Measurements from ENCODE around the gene TXNIP.
"Not testable (repeated sequence)": the region's sequence is repeated elsewhere in the genome, so short reads cannot be mapped to it uniquely, and the experiment has no call there.

The TXNIP gene
- total RNA-seq: 2,569 reads per million, percentile 100 among the genes with 10 or more reads in this experiment

DNA sequence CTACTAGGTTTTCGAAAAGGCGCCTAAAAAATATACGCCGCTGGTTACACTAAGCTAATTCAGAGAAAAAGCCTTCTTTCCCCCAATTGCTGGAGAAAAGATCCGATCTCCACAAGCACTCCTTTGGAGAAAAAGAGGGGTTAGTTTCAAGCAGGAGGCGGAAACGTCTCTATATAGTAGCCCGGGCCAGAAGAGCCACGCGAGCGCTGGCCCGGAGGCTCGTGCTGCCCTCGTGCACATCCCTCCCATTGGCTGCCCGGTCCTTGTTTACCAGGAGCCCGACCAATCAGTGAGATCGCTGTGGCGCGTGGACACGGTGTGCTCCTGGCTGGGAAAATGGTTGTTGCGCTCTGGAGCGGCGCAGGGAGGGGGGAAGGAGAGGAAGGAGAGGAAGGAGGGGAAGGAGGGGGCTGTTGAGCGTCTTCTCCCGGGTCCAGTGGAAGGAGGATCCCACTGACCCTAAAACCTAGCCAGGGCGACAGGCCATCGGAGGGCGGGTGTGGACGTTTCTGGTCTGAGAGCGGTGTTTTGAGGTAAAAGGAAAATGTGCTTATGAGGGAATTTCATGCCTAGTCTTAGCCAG lies at the start of gene TXNIP:
Gene TXNIP (minus strand): TSS at position 147 of the 583 bp plus-strand sequence. CDS start 313 bp downstream, outside the sequence.
- DNase-seq: peak; percentile 89

DNA sequence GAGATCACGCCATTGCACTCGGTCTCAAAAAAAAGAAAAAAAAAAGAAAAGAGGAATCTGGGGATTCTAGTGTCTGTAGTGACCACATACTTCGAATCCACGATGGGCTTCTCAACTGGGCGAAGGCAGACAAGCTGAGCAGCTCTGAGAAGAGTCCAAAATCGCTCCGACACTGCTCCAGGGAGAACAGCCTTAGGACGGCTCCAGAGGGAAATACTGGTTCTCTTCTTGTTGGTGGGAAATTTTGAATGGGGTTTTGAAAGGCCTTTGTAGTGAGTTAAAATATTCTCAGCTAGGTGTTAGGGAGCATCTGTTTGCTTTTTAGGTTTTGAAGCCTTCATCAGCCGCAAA lies 43.4 kb upstream of the TXNIP start:
- no peak for DNase-seq

- peak; percentile 52 for DNase-seq
These were observed 40.7 kb upstream of the TXNIP start for GRCh38 chr1:146036965-146037646.

- no peak for DNase-seq
These were observed 40.0 kb upstream of the TXNIP start for GRCh38 chr1:146036241-146036964.

DNA sequence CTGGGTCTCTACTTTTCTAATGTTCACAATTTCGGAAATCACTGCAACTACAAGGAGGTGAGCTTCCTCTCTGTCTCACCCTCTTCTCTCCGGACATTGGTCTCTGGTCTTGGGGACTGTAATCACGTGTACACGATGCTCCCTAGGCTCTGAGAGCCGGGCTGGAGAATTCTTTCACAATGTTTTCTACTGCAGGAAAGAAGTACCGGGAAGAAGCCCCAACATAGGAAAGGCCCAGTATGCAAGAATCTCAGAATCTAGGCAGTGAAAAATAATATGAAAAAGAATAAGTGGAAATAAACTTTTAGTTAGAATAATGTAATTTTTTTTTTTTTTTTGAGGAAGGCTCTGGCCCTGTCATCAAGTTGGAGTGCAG lies 38.7 kb upstream of the TXNIP start:
- no peak for DNase-seq

GRCh38 chr1:146032631-146033219 lies 36.3 kb upstream of the TXNIP start:
- no peak for DNase-seq

- DNase-seq: no peak
These were observed 35.1 kb upstream of the TXNIP start for GRCh38 chr1:146031476-146031875.

DNA sequence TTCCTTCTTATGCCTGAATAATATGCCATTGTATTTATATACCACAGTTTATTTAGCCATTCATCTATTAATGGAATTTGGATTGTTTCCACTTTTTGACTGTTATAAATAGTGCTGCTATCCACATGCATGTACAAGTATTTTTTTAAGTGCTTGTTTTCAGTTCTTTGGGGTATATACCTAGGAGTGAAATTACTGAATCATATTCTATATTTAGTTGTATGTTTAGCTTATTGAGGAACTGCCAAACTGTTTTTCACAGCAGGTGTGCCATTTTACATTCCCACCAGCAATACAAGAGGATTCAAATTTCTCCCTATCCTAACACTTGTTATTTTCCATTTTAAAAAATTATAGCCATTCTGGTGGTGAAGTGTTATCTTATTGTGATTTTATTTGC lies 32.7 kb upstream of the TXNIP start:
- no peak for DNase-seq

DNA sequence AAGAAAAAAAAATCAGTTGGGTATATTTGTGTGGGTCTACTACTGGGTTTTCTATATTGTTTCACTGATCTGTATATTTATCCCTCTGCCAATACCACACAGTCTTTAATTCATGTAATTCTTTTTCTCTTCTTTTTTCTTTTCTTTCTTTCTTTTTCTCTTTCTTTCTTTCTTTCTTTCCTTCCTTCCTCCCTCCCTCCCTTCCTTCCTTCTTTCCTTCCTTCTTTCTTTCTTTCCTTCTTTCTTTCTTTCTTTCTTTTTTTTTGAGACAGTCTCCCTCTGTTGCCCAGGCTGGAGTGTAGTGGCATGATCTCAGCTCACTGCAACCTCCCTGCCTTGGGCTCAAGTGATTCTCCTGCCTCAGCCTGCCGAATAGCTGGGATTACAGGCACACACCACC lies 30.3 kb upstream of the TXNIP start:
- DNase-seq: not testable (repeated sequence)

DNA sequence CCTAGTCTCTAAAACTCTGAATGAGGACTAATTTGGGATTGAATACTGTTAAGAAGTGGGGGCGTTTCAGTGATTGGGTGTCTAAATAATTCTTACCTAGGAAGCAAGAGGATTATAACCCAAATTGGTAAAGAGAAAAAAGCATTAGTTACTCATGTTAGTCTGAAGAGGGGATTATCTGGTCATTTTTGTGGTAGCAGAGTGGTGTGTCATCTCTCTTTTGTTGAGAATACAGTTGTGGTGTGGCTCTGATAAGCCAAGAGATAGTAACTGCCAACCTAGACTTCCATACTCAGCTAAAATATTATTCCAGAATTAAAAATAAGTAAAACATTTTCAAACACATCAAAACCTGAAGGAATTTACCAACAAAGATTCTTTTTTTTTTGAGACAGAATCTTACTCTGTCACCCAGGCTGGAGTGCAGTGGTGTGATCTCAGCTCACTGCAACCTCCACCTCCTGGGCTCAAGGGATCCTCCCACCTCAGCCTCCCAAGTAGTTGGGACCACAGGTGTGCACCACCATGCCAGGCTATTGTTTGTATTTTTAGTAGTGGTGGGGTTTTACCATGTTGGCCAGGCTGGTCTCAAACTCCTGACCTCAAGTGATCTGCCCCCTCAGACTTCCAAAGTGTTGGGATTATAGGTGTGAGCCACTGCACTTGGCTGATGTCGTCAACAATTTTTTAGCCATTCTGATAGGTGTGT lies 29.6 kb upstream of the TXNIP start:
- DNase-seq: not testable (repeated sequence)

DNA sequence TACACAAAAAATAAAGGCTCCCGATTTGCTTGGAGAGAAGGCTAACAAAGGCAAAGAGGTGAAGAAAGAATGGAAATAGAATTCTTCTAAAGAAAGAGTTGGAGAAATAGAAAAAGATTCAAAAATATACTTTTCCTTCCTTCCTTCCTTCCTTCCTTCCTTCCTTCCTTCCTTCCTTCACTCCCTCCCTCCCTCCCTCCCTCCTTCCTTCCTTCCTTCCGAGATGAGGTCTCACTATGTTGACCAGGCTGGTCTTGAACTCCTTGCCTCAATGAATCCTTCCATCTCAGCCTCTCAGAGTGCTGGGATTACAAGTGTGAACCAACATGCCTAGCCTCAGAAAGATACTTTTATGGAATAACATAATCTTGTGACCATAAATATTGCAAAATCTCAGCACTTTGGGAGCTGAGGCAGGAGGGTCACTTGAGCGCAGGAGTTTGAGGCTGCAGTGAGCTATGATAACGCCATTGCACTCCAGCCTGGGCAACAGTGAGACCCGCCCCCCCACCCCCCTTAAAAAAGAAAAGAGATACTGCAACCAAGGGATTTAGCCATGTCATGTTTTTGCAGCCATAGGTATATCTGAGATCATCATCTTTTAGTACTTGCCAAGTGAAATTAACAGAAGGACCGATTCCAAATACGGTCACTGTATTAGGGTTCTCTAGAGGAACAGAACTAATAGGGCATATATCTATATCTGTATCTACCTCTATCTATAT lies 26.2 kb upstream of the TXNIP start:
- DNase-seq: no peak

- DNase-seq: no peak
These were observed 25.4 kb upstream of the TXNIP start, which contains the start of gene HJV for GRCh38 chr1:146021622-146022402. Gene HJV (minus strand): TSS chr1:146021735. CDS start chr1:146020231, 1,504 bp downstream.

GRCh38 chr1:146021050-146021445 lies 24.7 kb upstream of the TXNIP start:
- no peak for DNase-seq

- DNase-seq: no peak
These were observed 24.0 kb upstream of the TXNIP start for GRCh38 chr1:146020058-146021049.

- no peak for DNase-seq
These were observed 23.1 kb upstream of the TXNIP start for GRCh38 chr1:146019231-146020057.

DNA sequence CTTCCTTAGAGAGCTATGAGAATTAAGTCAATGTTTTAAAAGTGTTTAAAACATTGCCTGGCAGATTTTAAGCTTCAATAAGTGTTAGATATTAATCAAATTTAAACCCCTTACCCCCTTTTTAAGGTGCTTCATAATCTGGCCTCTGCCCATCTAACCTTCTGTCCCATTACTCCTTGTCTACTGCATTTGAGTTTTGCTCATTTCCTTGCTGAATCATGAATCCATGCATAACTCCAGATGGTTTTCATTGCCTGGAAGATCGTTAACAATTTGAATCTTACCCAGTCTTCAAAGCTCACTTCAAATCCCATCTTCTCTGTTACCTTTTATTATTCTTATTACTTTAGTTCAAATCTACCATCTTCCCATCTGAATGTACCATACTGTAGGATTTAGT lies 20.5 kb upstream of the TXNIP start:
- DNase-seq: no peak

DNA sequence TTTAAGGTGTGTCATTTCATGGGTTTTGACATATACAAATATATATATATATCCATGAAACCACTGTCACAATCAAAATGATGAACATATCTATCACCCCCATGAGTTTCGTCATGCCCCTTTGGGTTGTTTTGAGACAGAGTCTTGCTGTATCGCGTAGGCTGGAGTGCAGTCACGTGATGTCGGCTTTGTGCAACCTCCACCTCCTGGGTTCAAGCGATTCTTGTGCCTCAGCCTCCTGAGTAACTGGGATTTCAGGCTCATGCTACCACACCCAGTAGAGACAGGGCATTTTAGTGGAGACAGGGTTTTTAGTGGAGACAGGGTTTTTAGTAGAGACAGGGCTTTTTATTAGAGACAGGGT lies 17.2 kb upstream of the TXNIP start:
- DNase-seq: no peak

DNA sequence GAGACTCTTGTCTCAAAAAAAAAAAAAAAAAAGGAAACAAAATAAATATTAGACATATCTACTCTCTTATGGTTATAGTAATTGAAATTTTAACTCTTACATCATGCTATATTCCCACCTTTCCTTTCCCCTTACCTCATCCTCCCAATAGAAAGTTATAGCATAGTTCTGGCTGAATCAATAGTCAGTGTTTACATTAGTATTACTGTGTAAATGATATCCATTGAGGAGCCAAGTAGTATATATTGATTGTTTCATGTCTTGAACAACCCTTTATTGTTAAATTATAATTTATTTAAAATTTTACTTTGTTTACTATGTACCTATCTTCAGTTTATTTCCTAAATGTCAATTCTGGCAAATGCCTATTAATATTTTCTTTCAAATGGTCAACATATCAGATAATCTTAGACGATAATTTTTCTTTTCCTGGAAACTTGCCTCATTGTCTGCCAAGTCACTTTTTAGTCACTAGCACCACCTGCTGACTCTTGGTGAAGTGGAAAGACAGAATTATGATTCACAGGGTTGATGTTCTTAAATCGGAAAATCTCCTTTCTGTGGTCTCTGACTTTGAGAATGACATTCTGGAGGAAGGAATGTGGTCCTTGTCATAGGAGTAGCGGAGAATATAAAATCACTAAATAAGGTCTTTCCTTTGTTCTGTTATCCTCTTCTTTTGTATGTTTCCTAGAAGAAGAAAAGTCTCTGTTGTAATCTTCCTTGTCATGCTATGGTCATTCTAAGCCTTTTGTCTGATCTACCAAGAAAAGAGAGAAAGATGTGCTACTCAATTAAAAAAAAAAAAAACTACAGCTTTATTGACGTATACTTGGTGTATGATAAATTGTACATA lies 16.6 kb upstream of the TXNIP start:
- peak; percentile 57 for DNase-seq
